DOHH2 (cell line): ENCODE data around the gene OR4C3.
"Not testable (repeated sequence)": the region's sequence is repeated elsewhere in the genome, so short reads cannot be mapped to it uniquely, and the experiment has no call there.

Source experiments
- H3F3A ChIP-seq: fragments of 200-600 bp; sonication (generic), shearing (Covaris generic); 2 replicates; pipeline ENCODE4 v1.6.0; 2016; ENCODE audit warnings: antibody characterized with exemption, mild to moderate bottlenecking; ENCODE audit not compliant: control insufficient read depth, insufficient read depth
- H3K27ac ChIP-seq: fragments of 200-600 bp; sonication (generic); 2 replicates; pipeline ENCODE4 v1.5.1; 2014; ENCODE audit warnings: low read depth, mild to moderate bottlenecking, low read length, moderate library complexity
- H3K27me3 ChIP-seq: fragments of 200-600 bp; sonication (generic); 2 replicates; pipeline ENCODE4 v1.6.1; 2014; ENCODE audit warnings: mild to moderate bottlenecking, low read length, mixed read lengths; ENCODE audit not compliant: control insufficient read depth
- H3K36me3 ChIP-seq: fragments of 200-600 bp; sonication (generic); 2 replicates; pipeline ENCODE4 v1.6.1; 2014; ENCODE audit warnings: mild to moderate bottlenecking, low read length, moderate library complexity, mixed read lengths; ENCODE audit not compliant: control insufficient read depth
- H3K4me1 ChIP-seq: fragments of 200-600 bp; sonication (generic); 2 replicates; pipeline ENCODE4 v1.6.1; 2014; ENCODE audit warnings: mild to moderate bottlenecking, low read length, mixed read lengths; ENCODE audit not compliant: control insufficient read depth
- H3K4me2 ChIP-seq: fragments of 200-600 bp; sonication (generic); 2 replicates; pipeline ENCODE4 v1.6.0; 2014; ENCODE audit warnings: mild to moderate bottlenecking, low read length, moderate library complexity
- H3K4me3 ChIP-seq: fragments of 200-600 bp; sonication (generic); 2 replicates; pipeline ENCODE4 v1.5.1; 2014; ENCODE audit warnings: mild to moderate bottlenecking, low read length, mixed read lengths
- H3K79me2 ChIP-seq: fragments of 200-600 bp; sonication (generic); 2 replicates; pipeline ENCODE4 v1.6.1; 2014; ENCODE audit warnings: mild to moderate bottlenecking, low read length, mixed read lengths; ENCODE audit not compliant: control insufficient read depth
- H3K9me2 ChIP-seq: fragments of 200-600 bp; sonication (generic); replicated peaks from 2 replicates; pipeline ENCODE4 v1.6.1; 2014; ENCODE audit warnings: mild to moderate bottlenecking, low read length, mixed read lengths; ENCODE audit not compliant: control insufficient read depth
- H3K9me3 ChIP-seq: fragments of 200-600 bp; sonication (generic); 2 replicates; pipeline ENCODE4 v1.6.1; 2014; ENCODE audit warnings: antibody characterized with exemption, low read length, mixed read lengths; ENCODE audit not compliant: control insufficient read depth, insufficient read depth
- H4K20me1 ChIP-seq: fragments of 200-600 bp; sonication (generic); 2 replicates; pipeline ENCODE4 v1.6.0; 2014; ENCODE audit warnings: low read depth, mild to moderate bottlenecking, antibody characterized with exemption, low read length, moderate library complexity; ENCODE audit not compliant: control insufficient read depth, insufficient read depth
- EZH2phosphoT487 ChIP-seq: fragments of 200-600 bp; sonication (generic); IDR thresholded peaks from 2 replicates; pipeline ENCODE4 v1.6.1; 2017; ENCODE audit warnings: borderline replicate concordance, mild to moderate bottlenecking, antibody characterized with exemption, low read length, moderate library complexity, mixed read lengths
- TF ChIP-seq, protein P1 (sequence below): fragments of 200-600 bp; sonication (generic); IDR thresholded peaks from one replicate; pipeline ENCODE4 v1.5.1; 2014; ENCODE audit warnings: antibody characterized with exemption, mild to moderate bottlenecking, low read depth, low read length; ENCODE audit not compliant: poor library complexity, severe bottlenecking

OR4C3 gene

GRCh38 chr11:48324620-48325019, at the start of gene OR4C3:
Gene OR4C3 (plus strand): TSS chr11:48324920. CDS start chr11:48325022, 102 bp downstream.
- not testable (repeated sequence) for H3K4me3 ChIP-seq, H3K27me3 ChIP-seq, H3K79me2 ChIP-seq, H4K20me1 ChIP-seq, H3K27ac ChIP-seq, H3F3A ChIP-seq, H3K4me1 ChIP-seq, H3K9me3 ChIP-seq, H3K4me2 ChIP-seq, H3K36me3 ChIP-seq, H3K9me2 ChIP-seq

DNA sequence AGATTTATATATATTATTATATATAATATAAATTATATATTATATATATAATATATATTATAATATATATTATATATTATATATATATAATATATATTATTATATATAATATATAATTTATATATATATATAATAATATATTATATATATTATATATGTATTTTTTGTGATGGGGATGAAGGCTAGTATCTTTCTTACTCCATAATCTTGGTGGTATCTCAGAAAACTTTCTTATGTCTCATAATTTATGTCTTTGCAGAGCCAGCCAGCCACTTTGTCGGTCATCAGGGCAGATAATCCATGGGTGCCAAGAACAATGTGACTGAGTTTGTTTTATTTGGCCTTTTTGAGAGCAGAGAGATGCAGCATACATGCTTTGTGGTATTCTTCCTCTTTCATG, 18.8 kb upstream of the OR4C3 start, which contains the start of gene OR4S1:
Gene OR4S1 (plus strand): TSS at position 301 of the 400 bp plus-strand sequence. CDS start 0 bp downstream, at position 301.
- Histone ChIP-seq H3K4me1 (no peaks in the 10 kb centered on the region), H3K4me2 (no peak within 1 kb of the TSS), H3K36me3 (no peaks in the 10 kb centered on the region), H3F3A (no peaks in the 10 kb centered on the region), H3K79me2 (no peaks in the 10 kb centered on the region), H3K9me2 (no peaks in the 10 kb centered on the region), H3K27ac (no peak within 1 kb of the TSS), H3K27me3 (no peaks in the 10 kb centered on the region), H3K9me3 (no peaks in the 10 kb centered on the region), H3K4me3 (no peak within 1 kb of the TSS), H4K20me1 (no peaks in the 10 kb centered on the region)
- no peak for TF ChIP-seq EZH2phosphoT487
- TF ChIP-seq, protein P1, sequence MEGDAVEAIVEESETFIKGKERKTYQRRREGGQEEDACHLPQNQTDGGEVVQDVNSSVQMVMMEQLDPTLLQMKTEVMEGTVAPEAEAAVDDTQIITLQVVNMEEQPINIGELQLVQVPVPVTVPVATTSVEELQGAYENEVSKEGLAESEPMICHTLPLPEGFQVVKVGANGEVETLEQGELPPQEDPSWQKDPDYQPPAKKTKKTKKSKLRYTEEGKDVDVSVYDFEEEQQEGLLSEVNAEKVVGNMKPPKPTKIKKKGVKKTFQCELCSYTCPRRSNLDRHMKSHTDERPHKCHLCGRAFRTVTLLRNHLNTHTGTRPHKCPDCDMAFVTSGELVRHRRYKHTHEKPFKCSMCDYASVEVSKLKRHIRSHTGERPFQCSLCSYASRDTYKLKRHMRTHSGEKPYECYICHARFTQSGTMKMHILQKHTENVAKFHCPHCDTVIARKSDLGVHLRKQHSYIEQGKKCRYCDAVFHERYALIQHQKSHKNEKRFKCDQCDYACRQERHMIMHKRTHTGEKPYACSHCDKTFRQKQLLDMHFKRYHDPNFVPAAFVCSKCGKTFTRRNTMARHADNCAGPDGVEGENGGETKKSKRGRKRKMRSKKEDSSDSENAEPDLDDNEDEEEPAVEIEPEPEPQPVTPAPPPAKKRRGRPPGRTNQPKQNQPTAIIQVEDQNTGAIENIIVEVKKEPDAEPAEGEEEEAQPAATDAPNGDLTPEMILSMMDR: no peak

DNA sequence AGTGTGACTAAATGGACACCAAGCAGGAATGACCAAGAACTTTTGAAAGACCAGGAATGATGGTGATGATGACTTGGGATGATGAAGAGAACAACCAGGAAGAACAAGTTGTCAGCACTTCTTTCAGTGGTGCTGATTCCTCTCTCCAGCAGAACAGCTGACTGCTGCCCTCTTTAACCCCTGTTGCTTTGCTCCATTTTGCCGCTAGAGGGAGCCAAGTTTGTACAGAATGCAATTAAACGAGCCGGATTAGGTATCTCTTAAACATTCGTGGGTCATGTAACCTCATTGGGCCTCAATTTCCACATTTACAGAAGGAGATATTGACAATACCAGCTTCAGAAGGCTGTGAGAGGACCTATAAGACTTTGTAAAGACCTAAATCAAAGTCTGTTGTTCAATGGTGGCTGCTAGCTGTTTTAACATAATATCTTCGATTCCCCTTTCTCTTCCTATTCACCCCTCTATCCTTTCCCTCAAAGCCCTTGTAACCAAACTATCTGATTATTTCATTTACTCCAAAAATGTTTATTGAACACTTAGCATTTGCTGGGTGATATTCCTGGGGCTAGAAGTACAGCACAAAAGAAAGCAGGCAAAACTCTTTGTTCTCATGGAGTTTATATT, 16.8 kb upstream of the OR4C3 start:
- H3K27me3 ChIP-seq: no peaks in the 10 kb centered on the region
- H4K20me1 ChIP-seq: no peaks in the 10 kb centered on the region
- no peak overlapping the region for H3K27ac ChIP-seq
- no peak for TF ChIP-seq EZH2phosphoT487
- TF ChIP-seq, protein P1: peak; percentile 94
- H3K4me1 ChIP-seq: no peaks in the 10 kb centered on the region
- no peaks in the 10 kb centered on the region for H3K36me3 ChIP-seq
- no peaks in the 10 kb centered on the region for H3K9me3 ChIP-seq
- no peaks in the 10 kb centered on the region for H3F3A ChIP-seq
- H3K4me3 ChIP-seq: no peak overlapping the region
- H3K79me2 ChIP-seq: no peaks in the 10 kb centered on the region
- H3K9me2 ChIP-seq: no peaks in the 10 kb centered on the region
- no peak overlapping the region for H3K4me2 ChIP-seq

DNA sequence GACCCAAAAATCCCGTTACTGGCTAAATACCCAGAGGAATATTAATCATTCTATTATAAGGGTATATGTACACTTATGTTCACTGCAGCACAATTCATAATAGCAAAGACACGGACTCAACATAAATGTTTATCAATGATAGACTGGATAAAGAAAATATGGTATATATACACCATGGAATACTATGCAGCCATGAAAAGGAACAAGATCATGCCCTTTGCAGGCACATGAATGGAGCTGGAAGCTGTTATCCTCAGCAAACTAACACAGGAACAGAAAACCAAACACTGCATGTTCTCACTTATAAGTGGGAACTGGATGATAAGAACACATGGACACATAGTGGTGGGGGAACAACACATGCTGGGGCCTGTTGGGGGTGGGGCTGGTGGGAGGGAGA, 11.1 kb upstream of the OR4C3 start:
- H3K9me3 ChIP-seq, H3K4me1 ChIP-seq, H3K27me3 ChIP-seq, H3K27ac ChIP-seq, H3K9me2 ChIP-seq, H3K36me3 ChIP-seq, H3K4me3 ChIP-seq, H3K79me2 ChIP-seq, H3K4me2 ChIP-seq, H4K20me1 ChIP-seq, H3F3A ChIP-seq: not testable (repeated sequence)

- H3K36me3 ChIP-seq, H3K9me3 ChIP-seq, H3K4me1 ChIP-seq, H3F3A ChIP-seq, H3K4me2 ChIP-seq, H3K27me3 ChIP-seq, H3K4me3 ChIP-seq, H3K27ac ChIP-seq, H3K9me2 ChIP-seq, H4K20me1 ChIP-seq, H3K79me2 ChIP-seq: not testable (repeated sequence)
These were observed 4.9 kb upstream of the OR4C3 start for GRCh38 chr11:48319813-48320212.
